GM18909 (cell line): ENCODE data around the gene ADAM23.

Source experiments
- ATAC-seq: cut with Tn5 transposase; IDR thresholded peaks from one replicate; pipeline ENCODE4 v1.9.1; 2021; ENCODE audit warnings: mild to moderate bottlenecking; ENCODE audit not compliant: unreplicated experiment, poor library complexity

Gene ADAM23

GRCh38 chr2:206488623-206489022 is 45.3 kb downstream of the ADAM23 start:
- ATAC-seq, result no peak

- ATAC-seq, result no peak
These were observed 50.7 kb downstream of the ADAM23 start for GRCh38 chr2:206494061-206494460.

GRCh38 chr2:206502729-206503128 is 59.4 kb downstream of the ADAM23 start:
- ATAC-seq, result no peak

GRCh38 chr2:206511283-206511682 is 68.0 kb downstream of the ADAM23 start:
- ATAC-seq, result no peak

GRCh38 chr2:206512999-206513398 is 69.7 kb downstream of the ADAM23 start:
- ATAC-seq, result no peak

- ATAC-seq, result no peak
These were observed 72.2 kb downstream of the ADAM23 start for GRCh38 chr2:206515580-206515979.

GRCh38 chr2:206518997-206519396 is 75.7 kb downstream of the ADAM23 start:
- ATAC-seq, result no peak

- no peak for ATAC-seq
These were observed 77.1 kb downstream of the ADAM23 start for GRCh38 chr2:206520450-206520849.

- no peak for ATAC-seq
These were observed 77.8 kb downstream of the ADAM23 start for GRCh38 chr2:206521115-206521514.

- no peak for ATAC-seq
These were observed 78.3 kb downstream of the ADAM23 start for GRCh38 chr2:206521612-206522011.

- no peak for ATAC-seq
These were observed 83.1 kb downstream of the ADAM23 start for GRCh38 chr2:206526416-206526815.

GRCh38 chr2:206527153-206527552 is 83.8 kb downstream of the ADAM23 start:
- ATAC-seq, result no peak

GRCh38 chr2:206530727-206531126 is 87.4 kb downstream of the ADAM23 start:
- ATAC-seq, result no peak

GRCh38 chr2:206531996-206532543 is 88.7 kb downstream of the ADAM23 start:
- no peak for ATAC-seq

GRCh38 chr2:206533977-206534376 is 90.6 kb downstream of the ADAM23 start:
- no peak for ATAC-seq

- ATAC-seq, result peak; percentile 63
These were observed 92.1 kb downstream of the ADAM23 start for GRCh38 chr2:206535260-206535986.

GRCh38 chr2:206540757-206541156 is 97.4 kb downstream of the ADAM23 start:
- ATAC-seq, result no peak

- ATAC-seq, result no peak
These were observed 99.7 kb downstream of the ADAM23 start for GRCh38 chr2:206543073-206543472.

GRCh38 chr2:206548383-206548782 is 105.1 kb downstream of the ADAM23 start:
- ATAC-seq, result no peak

GRCh38 chr2:206555721-206556120 is 112.4 kb downstream of the ADAM23 start:
- ATAC-seq, result no peak

- ATAC-seq, result no peak
These were observed 113.1 kb downstream of the ADAM23 start for GRCh38 chr2:206556357-206556949.

- no peak for ATAC-seq
These were observed 114.0 kb downstream of the ADAM23 start for GRCh38 chr2:206557321-206557720.
